Thymus (tissue), 11 donors: ENCODE data around the gene ITGA4. TPM values are rescaled to one million over a fixed set of nuclear protein-coding genes. Genes with fewer than 3 reads are reported as not detected.

Experiments
- DNase-seq, 9 donors: peaks; one replicate each; pipeline ENCODE4 v3.0.0-alpha.2; 2013; ENCODE audit warnings: low spot score in 9 of 9, low read depth in 6 of 9, missing footprints in 1 of 9
- H3K27ac ChIP-seq, 2 donors: one replicate each; pipeline ENCODE4 v1.5.1; 2013; ENCODE audit warnings: control low read depth in 1 of 2, low read depth in 1 of 2, low read length in 1 of 2, mild to moderate bottlenecking in 1 of 2, moderate library complexity in 1 of 2
- H3K27me3 ChIP-seq, 2 donors: one replicate each; pipeline ENCODE4 v1.5.1; 2013; ENCODE audit warnings: low read length in 1 of 2; ENCODE audit not compliant: control insufficient read depth in 2 of 2, insufficient read depth in 1 of 2
- H3K36me3 ChIP-seq, 2 donors: one replicate each; pipeline ENCODE4 v1.5.1; 2013; ENCODE audit warnings: low read length in 1 of 2, mild to moderate bottlenecking in 1 of 2, moderate library complexity in 1 of 2; ENCODE audit not compliant: control insufficient read depth in 2 of 2, insufficient read depth in 2 of 2
- H3K4me1 ChIP-seq, 2 donors: one replicate each; pipeline ENCODE4 v1.5.1; 2013; ENCODE audit warnings: low read length in 2 of 2; ENCODE audit not compliant: control insufficient read depth in 2 of 2, insufficient read depth in 2 of 2
- H3K4me3 ChIP-seq, 2 donors: one replicate each; pipeline ENCODE4 v1.5.1; 2013; ENCODE audit warnings: low read length in 2 of 2, control low read depth in 1 of 2, mild to moderate bottlenecking in 1 of 2
- H3K9me3 ChIP-seq, 2 donors: one replicate each; pipeline ENCODE4 v1.5.1; 2013; ENCODE audit warnings: low read length in 1 of 2, mild to moderate bottlenecking in 1 of 2; ENCODE audit not compliant: control insufficient read depth in 2 of 2, insufficient read depth in 1 of 2
- WGBS: extraction: QIAGEN DNeasy Blood & Tissue Kit; methylation state at CpG from one replicate; pipeline ENCODE4 v1.1.7; 2013; 5-methylcytosine and 5-hydroxymethylcytosine counted together
- polyA plus RNA-seq: library from polyadenylated mRNA; stranded (reverse); fragments of 200-250 nt; gene quantifications from one replicate; pipeline ENCODE4 v1.2.3, GENCODE V29; 2013
- total RNA-seq: library from RNA; stranded (reverse); fragments of 120-200 nt; gene quantifications from one replicate; pipeline ENCODE4 v1.2.4, GENCODE V29; 2013
- donor health status: healthy.

The ITGA4 gene
- total and polyA plus RNA-seq, 2 donors = 40.3 to 187 TPM

GRCh38 chr2:181426672-181427071 lies 30.5 kb upstream of the ITGA4 start:
- Histone ChIP-seq H3K27me3 (no peaks in the 10 kb centered on the region), H3K36me3 (no peaks in the 10 kb centered on the region), H3K4me1 (peaks cover 2 to 35% of the 10 kb centered on the region in 2 donors), H3K27ac (no peak overlapping the region), H3K4me3 (no peak overlapping the region), H3K9me3 (peaks cover 1 to 10% of the 10 kb centered on the region in 2 donors)
- DNase-seq = no peak
- WGBS = 90% methylated on average over 2 of the region's 2 CpGs

- peak in 1 of 9 donors; percentile 72 for DNase-seq
- H3K9me3 ChIP-seq = peaks cover 1 to 5% of the 10 kb centered on the region in 2 donors
- H3K27ac ChIP-seq = peak overlapping the region; percentile 9 to 79
- WGBS = 30% methylated on average over 3 of the region's 3 CpGs
- no peak overlapping the region for H3K4me3 ChIP-seq
- no peaks in the 10 kb centered on the region for H3K27me3 ChIP-seq
- H3K36me3 ChIP-seq = no peaks in the 10 kb centered on the region
- H3K4me1 ChIP-seq = peaks cover 0 to 26% of the 10 kb centered on the region in 2 donors
Observed at GRCh38 chr2:181430406-181431118, 26.6 kb upstream of the ITGA4 start.

- no peak for DNase-seq
- Histone ChIP-seq H3K27me3 (no peaks in the 10 kb centered on the region), H3K36me3 (no peaks in the 10 kb centered on the region), H3K4me3 (no peak overlapping the region), H3K4me1 (peaks cover 0 to 18% of the 10 kb centered on the region in 2 donors), H3K9me3 (no peaks in the 10 kb centered on the region), H3K27ac (no peak overlapping the region)
Observed at GRCh38 chr2:181431674-181432073, 25.5 kb upstream of the ITGA4 start.

GRCh38 chr2:181438261-181438660 lies 18.9 kb upstream of the ITGA4 start:
- H3K36me3 ChIP-seq = no peaks in the 10 kb centered on the region
- peak overlapping the region in 1 of 2 donors; percentile 90 for H3K27ac ChIP-seq
- peak in 5 of 9 donors; percentile 61 to 91 (median 72) for DNase-seq
- peaks cover 24 to 40% of the 10 kb centered on the region in 2 donors for H3K4me1 ChIP-seq
- H3K9me3 ChIP-seq = no peaks in the 10 kb centered on the region
- H3K4me3 ChIP-seq = no peak overlapping the region
- 6% methylated on average over 1 of the region's 1 CpG for WGBS
- H3K27me3 ChIP-seq = no peaks in the 10 kb centered on the region

- Histone ChIP-seq H3K27me3 (no peaks in the 10 kb centered on the region), H3K36me3 (no peaks in the 10 kb centered on the region), H3K27ac (peak overlapping the region; percentile 90 to 93), H3K4me1 (peaks cover 27 to 49% of the 10 kb centered on the region in 2 donors), H3K9me3 (no peaks in the 10 kb centered on the region), H3K4me3 (peak overlapping the region in 1 of 2 donors; percentile 26)
- 53% methylated on average over 2 of the region's 2 CpGs for whole genome bisulfite sequencing
- DNase-seq = no peak
Observed at GRCh38 chr2:181440344-181440743, 16.8 kb upstream of the ITGA4 start.

- Histone ChIP-seq H3K27me3 (no peaks in the 10 kb centered on the region), H3K36me3 (no peaks in the 10 kb centered on the region), H3K9me3 (no peaks in the 10 kb centered on the region), H3K27ac (peak overlapping the region; percentile 90 to 93), H3K4me1 (peaks cover 27 to 50% of the 10 kb centered on the region in 2 donors), H3K4me3 (peak overlapping the region in 1 of 2 donors; percentile 26)
- DNase-seq = peak in 7 of 9 donors; percentile 69 to 89 (median 78)
- 2% methylated on average over 3 of the region's 3 CpGs for WGBS
Observed at GRCh38 chr2:181440919-181441318, 16.3 kb upstream of the ITGA4 start.

- H3K36me3 ChIP-seq = no peaks in the 10 kb centered on the region
- DNase-seq = no peak
- H3K27me3 ChIP-seq = no peaks in the 10 kb centered on the region
- 27% methylated on average over 3 of the region's 3 CpGs for WGBS
- peaks cover 27 to 58% of the 10 kb centered on the region in 2 donors for H3K4me1 ChIP-seq
- no peak overlapping the region for H3K4me3 ChIP-seq
- no peaks in the 10 kb centered on the region for H3K9me3 ChIP-seq
- H3K27ac ChIP-seq = peak overlapping the region; percentile 43 to 90
Observed at GRCh38 chr2:181441670-181442069, 15.5 kb upstream of the ITGA4 start.

GRCh38 chr2:181444654-181445053 lies 12.5 kb upstream of the ITGA4 start:
- H3K36me3 ChIP-seq = no peaks in the 10 kb centered on the region
- no peaks in the 10 kb centered on the region for H3K9me3 ChIP-seq
- H3K27me3 ChIP-seq = no peaks in the 10 kb centered on the region
- H3K4me1 ChIP-seq = peaks cover 12 to 46% of the 10 kb centered on the region in 2 donors
- peak in 1 of 9 donors; percentile 70 for DNase-seq
- H3K27ac ChIP-seq = peak overlapping the region in 1 of 2 donors; percentile 72
- H3K4me3 ChIP-seq = no peak overlapping the region
- 11% methylated on average over 2 of the region's 2 CpGs for WGBS

- H3K27ac ChIP-seq = peak overlapping the region in 1 of 2 donors; percentile 59
- H3K9me3 ChIP-seq = no peaks in the 10 kb centered on the region
- no peaks in the 10 kb centered on the region for H3K27me3 ChIP-seq
- no peaks in the 10 kb centered on the region for H3K36me3 ChIP-seq
- DNase-seq = peak in 1 of 9 donors; percentile 57
- no peak overlapping the region for H3K4me3 ChIP-seq
- peaks cover 3 to 31% of the 10 kb centered on the region in 2 donors for H3K4me1 ChIP-seq
- WGBS = 45% methylated on average over 4 of the region's 4 CpGs
Observed at GRCh38 chr2:181446985-181447384, 10.2 kb upstream of the ITGA4 start.
